ENCODE data around the gene MTIF2.
"Not testable (repeated sequence)": the region's sequence is repeated elsewhere in the genome, so short reads cannot be mapped to it uniquely, and the experiment has no call there.

MTIF2 gene

DNA sequence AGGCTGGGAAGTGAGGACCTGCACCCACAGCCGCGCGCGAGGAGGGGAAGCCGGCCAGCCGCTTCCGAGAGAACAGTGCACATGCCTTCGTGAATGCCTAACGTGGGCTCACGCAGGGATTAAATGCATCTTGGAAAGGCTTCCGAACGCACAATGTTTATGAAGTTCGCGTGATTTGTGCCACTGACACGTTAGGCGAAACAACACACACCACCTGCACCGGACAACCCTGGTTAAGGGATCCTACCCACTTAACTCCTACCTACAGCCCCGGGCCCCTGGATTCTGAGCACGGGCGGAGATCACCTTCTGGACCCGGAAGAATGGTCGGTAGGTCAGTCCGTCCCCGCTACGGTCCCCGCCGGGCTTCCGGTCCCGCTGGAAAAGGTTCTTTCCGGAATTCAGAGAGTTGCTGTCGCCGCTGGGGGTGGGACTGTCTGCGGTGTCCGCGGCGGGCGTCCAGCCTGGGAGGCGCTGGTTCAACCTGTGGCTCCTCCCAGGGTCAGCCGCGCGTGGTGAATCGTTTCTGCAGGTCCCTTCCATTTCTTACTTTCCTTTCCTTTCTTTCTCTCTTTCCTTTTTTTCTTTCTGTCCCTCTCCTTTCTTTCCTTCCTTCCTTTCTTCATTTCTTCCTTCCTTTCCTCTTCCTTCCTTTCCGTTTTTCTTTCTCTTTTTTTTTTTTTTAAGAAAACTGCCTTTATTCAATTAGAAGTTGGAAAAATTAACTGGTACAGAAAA is at the start of gene MTIF2:
TSS of gene MTIF2 (minus strand) at position 325 of the 738 bp plus-strand sequence. CDS start 5,373 bp downstream, outside the sequence.
- DNase-seq, result peak; percentile 59 to 94 (median 88)

- no peak for DNase-seq
Measured at GRCh38 chr2:55314985-55315384, 46.0 kb upstream of the MTIF2 start.

DNA sequence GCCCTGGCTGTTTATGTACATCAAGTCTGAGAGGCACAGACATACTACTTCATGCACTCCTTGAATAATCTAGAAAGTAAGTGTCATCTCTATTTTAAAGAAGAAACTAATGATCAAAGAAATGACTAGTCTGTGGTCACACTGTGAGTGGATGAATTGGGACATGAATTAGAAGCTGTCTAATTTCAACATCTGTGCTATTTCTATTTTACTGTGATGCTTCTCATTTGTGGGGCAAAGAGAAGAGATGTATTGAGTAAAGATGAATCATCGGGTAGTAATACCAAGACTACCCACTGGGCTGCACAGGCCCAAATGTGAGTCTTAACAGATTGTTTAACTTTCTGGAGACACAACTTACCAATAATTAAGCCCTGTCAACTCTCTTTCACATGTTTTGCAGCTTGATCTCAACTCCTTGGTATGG is 42.4 kb upstream of the MTIF2 start:
- DNase-seq, result no peak

DNA sequence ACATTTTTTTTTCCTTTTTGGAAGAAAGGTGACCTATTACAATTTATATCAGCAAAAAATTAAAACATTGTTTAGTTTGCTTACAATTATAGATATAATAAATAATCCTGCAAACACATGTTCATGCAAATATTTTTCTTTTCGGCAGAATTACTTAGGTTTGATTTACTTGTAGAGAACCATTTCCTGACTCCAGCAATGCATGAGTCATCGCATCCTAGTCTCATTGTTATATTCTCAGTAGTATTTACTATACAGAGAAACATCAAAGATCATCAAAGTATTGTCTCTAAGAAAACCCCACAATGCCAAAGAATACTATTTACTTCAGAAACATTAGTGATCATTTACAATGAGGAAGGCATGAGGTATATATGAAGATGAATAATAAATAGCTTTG is 40.4 kb upstream of the MTIF2 start:
- DNase-seq, result no peak

DNA sequence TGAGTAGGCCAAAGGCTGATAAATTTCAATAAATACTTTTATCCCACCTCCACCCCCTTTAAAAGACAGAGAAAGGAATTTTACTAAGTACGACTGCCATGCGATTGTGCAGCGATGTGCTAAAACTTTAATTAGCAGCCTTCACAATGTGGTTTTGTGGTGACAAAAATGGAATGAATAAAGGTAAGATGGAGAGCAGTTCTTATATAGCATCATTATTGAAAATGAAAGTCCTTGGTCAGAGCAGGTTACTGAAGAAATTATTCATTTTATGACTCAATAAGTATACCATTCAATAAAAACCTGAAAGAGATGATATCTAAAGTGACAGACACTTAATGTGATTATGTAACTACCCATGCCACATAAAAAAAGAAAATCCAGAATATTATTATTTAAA is 33.2 kb upstream of the MTIF2 start:
- DNase-seq, result no peak

DNA sequence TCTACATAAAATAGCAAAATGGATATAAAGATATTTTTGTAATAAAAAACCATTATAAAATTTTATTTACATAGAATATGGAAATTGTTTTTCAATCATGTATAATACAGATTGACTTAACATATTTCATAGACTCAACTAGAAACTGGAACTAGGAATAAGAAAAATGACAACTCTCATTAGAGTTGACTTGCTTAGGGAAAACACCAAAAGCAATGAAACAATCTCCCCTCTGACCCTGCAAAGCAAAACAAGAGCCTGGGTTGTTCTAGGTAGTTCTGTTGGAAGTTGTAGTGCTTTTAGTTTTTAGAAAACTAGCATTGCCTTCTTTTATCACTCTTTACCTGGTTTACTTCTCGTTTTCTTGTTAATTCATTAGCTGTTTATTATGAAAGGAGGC is 32.2 kb upstream of the MTIF2 start:
- no peak for DNase-seq

DNA sequence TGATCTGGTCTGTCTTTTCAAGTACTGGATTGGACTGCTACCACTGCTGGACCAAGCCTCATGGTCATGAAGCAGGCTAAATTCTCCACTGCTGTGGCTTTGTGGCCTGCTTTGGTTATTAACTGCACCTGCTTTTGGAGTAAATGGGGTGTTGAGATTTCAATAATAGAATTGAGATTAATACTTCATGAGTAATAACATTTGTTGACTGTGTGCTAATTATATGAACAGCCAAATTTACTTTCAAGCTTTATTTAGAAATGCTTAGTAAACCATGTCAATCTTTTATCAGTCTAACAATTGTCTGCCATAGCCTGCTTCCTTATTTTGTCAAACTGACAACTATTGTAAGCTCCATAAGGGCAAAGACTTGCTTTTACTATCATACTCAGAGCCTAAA is 27.4 kb upstream of the MTIF2 start:
- DNase-seq, result no peak

DNA sequence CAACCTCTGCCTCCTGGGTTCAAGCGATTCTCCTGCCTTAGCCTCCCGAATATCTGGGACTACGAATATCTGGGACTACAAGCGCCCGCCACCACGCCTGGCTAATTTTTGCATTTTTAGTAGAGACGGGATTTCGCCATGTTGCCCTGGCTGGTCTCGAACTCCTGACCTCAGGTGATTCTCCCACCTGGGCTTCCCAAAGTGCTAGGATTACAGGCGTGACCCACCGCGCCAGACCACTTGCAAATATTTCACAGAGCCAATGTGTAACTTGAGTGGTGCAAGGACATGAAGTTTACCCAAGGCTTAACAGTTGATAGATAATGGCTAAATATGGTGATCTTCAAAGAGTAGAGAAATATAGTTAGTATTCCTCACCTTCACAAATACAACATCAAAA is 14.1 kb upstream of the MTIF2 start:
- DNase-seq, result no peak

GRCh38 chr2:55282110-55282917 is 13.3 kb upstream of the MTIF2 start:
- peak in 50 of 51 donors; percentile 30 to 83 (median 67) for DNase-seq

GRCh38 chr2:55280851-55281546 is 12.0 kb upstream of the MTIF2 start:
- not testable (repeated sequence) for DNase-seq

DNA sequence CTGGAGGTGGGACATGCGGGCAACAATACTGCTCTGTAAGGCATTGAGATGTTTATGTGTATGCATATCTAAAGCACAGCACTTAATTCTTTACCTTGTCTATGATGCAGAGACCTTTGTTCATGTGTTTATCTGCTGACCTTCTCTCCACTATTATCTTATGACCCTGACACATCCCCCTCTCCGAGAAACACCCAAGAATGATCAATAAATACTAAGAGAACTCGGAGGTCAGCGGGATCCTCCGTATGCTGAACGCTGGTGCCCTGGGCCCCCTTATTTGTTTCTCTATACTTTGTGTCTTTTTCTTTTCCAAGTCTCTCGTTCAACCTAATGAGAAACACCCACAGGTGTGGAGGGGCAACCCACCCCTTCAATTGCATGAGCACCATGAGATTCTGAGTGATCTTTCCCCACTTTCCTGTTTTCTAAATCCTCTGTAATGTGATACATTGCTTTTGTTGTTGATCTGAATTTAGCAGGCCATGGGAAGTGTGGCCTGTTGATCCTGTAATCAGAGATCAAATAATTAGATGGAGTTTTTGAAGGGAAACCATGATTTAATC is 10.9 kb upstream of the MTIF2 start:
- not testable (repeated sequence) for DNase-seq

DNA sequence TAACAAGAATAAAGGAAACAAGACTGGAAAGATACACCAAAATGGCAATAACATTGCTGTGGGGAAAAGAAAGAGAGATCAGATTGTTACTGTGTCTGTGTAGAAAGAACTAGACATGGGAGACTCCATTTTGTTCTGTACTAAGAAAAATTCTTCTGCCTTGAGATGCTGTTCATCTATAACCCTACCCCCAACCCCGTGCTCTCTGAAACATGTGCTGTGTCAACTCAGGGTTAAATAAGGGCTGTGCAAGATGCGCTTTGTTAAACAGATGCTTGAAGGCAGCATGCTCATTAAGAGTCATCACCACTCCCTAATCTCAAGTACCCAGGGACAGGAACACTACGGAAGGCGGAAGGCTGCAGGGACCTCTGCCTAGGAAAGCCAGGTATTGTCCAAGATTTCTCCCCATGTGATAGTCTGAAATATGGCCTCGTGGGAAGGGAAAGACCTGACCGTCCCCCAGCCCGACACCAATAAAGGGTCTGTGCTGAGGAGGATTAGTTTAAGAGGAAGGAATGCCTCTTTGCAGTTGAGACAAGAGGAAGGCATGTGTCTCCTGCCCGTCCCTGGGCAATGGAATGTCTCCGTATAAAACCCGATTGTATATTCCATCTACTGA is 10.3 kb upstream of the MTIF2 start:
- DNase-seq, result not testable (repeated sequence)

DNA sequence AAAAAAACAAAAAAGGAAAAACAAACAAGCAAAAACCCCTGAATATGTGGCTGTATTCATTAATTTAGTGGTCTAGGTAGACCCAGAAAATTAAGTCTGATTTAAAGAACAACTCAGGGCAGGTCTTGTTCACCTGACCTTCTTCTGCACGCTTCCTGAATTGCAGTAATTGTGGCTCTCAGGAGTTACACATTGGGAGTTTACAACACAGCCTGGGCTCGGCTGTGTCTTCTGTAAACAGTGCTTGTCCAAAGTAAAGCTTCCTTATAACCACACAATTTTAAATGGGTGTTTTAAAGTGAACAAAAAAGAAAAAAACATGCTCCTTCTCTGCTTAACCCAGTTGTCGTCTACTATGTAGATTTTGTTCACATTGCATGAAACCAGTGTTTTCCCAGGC is 8.3 kb upstream of the MTIF2 start:
- DNase-seq, result no peak

GRCh38 chr2:55274346-55274745 is 5.3 kb upstream of the MTIF2 start:
- not testable (repeated sequence) for DNase-seq

DNA sequence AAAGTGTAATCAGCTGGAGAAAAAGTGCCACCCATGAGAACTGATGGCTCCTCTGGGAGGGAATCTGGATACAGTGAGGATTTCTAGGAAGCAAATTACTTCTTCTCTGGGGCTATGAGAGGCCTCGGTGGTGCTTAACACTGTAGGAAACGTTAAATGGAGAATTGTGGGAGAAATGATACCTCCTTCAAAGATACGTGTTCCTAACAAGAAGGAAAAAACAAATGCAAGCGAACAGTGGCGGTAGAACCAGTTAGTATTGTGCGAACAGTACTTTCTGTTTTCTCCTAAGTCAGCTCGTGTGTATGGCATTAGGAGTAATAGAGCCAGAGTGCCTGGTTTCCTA is 587 bp upstream of the MTIF2 start:
- DNase-seq, result peak in 1 of 51 donors; percentile 32

DNA sequence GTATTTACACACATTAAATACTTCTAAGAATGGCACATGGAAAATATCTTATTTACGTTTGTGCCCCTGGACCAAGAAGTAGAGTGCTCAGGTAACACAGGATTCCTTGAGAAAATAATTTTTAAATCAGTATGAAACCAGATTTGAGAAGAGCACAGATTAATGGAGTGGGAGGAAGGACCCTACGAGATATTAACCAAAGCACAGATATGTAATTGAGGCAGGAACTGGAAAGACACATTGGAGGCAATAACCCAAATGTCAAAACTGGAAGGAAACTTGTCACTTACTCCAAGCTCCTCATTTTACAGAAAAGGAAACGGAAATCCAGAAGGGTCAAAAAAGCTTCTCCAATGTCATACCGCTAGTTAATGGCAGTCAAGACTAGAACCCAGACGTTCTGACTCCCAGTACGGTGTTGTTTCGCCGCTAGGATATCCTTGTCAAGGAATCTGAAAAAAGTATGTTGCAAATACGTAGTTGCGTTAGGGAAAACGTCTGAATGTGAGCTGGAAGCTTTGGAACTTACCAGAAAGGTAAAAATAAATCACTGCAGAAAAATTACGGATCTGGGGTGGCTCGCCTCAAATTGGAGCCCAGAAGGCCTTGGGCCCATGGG is 634 bp downstream of the MTIF2 start:
- DNase-seq, result no peak

- DNase-seq, result not testable (repeated sequence)
Measured at GRCh38 chr2:55259586-55259985, 9.4 kb downstream of the MTIF2 start.

DNA sequence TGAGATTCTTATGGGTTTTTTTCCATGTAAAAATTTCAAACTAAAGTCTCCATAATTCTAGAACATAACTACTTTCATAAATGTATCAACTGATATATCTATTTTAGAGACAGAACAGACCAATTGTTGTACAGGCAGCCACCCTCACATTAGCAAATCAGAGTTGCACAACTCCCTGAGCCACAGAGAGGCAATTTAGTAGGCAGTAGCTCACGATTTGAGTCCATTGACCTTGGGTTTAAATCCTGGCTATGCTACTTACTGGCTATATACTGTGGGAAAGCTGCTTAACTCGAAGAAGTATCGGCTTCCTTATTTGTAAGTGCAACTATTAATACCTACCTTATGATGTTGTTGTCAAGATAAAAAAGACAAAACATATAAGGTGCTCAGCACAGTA is 16.2 kb downstream of the MTIF2 start:
- no peak for DNase-seq

GRCh38 chr2:55247025-55247424 is 22.0 kb downstream of the MTIF2 start:
- no peak for DNase-seq

GRCh38 chr2:55245411-55245810 is 23.6 kb downstream of the MTIF2 start:
- no peak for DNase-seq

GRCh38 chr2:55242617-55243016 is 26.4 kb downstream of the MTIF2 start:
- no peak for DNase-seq

Data from hypothalamus (tissue), 51 donors.